ENCODE results near the gene TEX22. TPM values are rescaled to one million over a fixed set of nuclear protein-coding genes. Genes with fewer than 3 reads are reported as not detected.

Gene TEX22
- total and polyA plus RNA-seq, 7 donors, result 0.50 TPM; not detected in 6

DNA sequence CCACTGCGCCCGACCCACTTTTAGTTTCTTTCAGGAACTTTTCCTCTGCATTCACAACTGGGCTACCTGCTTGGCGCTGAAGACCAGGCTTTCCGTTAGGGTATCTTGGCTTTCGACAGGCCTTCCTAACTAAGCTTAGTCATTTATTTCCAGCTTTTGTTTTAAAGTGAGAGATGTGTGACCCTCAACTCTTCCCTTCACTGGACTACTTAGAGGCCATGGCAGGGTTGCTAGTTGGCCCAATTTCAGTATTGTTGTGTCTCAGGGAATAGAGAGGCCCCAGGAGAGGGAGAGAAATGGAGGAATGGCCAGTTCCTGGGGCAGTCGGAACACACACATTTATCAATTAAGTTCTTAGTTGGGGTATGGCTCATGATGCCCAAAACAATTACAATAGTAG, 31.7 kb downstream of the TEX22 start:
- Histone ChIP-seq H3K4me1 (peaks cover 0 to 4% (median 0%) of the 10 kb centered on the region in 4 donors), H3K27ac (peak overlapping the region in 1 of 4 donors; percentile 34), H3K4me3 (no peak overlapping the region), H3K36me3 (peaks cover 0 to 14% (median 0%) of the 10 kb centered on the region in 4 donors), H3K9me3 (no peaks in the 10 kb centered on the region), H3K27me3 (no peaks in the 10 kb centered on the region)
- no peak for DNase-seq
- TF ChIP-seq, protein P1, sequence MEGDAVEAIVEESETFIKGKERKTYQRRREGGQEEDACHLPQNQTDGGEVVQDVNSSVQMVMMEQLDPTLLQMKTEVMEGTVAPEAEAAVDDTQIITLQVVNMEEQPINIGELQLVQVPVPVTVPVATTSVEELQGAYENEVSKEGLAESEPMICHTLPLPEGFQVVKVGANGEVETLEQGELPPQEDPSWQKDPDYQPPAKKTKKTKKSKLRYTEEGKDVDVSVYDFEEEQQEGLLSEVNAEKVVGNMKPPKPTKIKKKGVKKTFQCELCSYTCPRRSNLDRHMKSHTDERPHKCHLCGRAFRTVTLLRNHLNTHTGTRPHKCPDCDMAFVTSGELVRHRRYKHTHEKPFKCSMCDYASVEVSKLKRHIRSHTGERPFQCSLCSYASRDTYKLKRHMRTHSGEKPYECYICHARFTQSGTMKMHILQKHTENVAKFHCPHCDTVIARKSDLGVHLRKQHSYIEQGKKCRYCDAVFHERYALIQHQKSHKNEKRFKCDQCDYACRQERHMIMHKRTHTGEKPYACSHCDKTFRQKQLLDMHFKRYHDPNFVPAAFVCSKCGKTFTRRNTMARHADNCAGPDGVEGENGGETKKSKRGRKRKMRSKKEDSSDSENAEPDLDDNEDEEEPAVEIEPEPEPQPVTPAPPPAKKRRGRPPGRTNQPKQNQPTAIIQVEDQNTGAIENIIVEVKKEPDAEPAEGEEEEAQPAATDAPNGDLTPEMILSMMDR (IDR thresholded peaks at IDR 0.05), result no peak
- TF ChIP-seq POLR2AphosphoS5 (IDR thresholded peaks at IDR 0.05) (no peak), EP300 (IDR thresholded peaks at IDR 0.05) (no peak), POLR2A (IDR thresholded peaks at IDR 0.05) (no peak)
- 91 to 95% methylated on average over 6 of the region's 6 CpGs for WGBS, 2 donors
- intact Hi-C loops (cut with DNase I), result no loop called here

DNA sequence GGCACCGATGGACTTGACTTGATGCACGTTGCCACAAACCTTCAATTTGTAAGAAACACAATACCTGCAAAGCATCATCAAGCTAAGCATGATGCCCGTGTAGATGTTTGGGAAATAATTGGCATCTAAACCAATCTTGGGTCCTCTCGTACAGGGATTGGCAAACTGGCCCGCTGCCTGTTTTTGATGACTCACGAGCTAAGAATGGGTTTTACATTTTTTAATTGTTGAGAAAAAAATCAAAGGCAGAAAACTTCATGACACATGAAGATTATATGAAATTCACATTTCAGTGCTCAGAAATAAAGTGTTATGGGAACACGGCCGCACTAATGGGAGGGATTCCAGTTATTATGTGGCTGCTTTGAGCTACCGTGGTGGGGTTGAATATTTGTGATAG, 32.2 kb downstream of the TEX22 start:
- 79 to 81% methylated on average over 9 of the region's 9 CpGs for WGBS, 2 donors
- H3K27me3 ChIP-seq, result no peaks in the 10 kb centered on the region
- peaks cover 0 to 14% (median 0%) of the 10 kb centered on the region in 4 donors for H3K36me3 ChIP-seq
- H3K4me3 ChIP-seq, result no peak overlapping the region
- peak overlapping the region in 1 of 4 donors; percentile 34 for H3K27ac ChIP-seq
- TF ChIP-seq, protein P1 (IDR thresholded peaks at IDR 0.05), result no peak
- no peak for TF ChIP-seq POLR2A (IDR thresholded peaks at IDR 0.05)
- TF ChIP-seq EP300 (IDR thresholded peaks at IDR 0.05), result no peak
- TF ChIP-seq POLR2AphosphoS5 (IDR thresholded peaks at IDR 0.05), result no peak
- peaks cover 0 to 4% (median 0%) of the 10 kb centered on the region in 4 donors for H3K4me1 ChIP-seq
- intact Hi-C loops (cut with DNase I), result no loop called here
- DNase-seq, result no peak
- no peaks in the 10 kb centered on the region for H3K9me3 ChIP-seq

DNA sequence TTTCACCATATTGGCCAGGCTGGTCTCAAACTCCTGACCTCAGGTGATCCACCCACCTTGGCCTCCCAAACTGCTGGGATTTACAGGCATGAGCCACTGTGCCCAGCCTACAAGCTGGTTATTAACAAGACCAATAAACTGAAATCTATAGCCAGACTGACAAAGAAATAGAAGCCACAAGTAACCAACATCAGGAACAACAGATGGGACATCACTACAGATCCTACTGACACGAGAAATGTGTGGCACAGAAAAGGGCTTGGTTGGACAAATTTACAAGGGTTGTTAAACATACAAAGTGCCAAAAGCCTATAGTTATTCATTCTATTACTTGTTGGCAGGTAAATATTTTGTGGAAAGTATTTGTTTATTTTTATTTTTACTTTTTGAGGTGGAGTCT, 32.9 kb downstream of the TEX22 start:
- no peak for DNase-seq
- peak overlapping the region in 1 of 4 donors; percentile 34 for H3K27ac ChIP-seq
- intact Hi-C loops (cut with DNase I), result no loop called here
- no peak overlapping the region for H3K4me3 ChIP-seq
- no peaks in the 10 kb centered on the region for H3K9me3 ChIP-seq
- no peaks in the 10 kb centered on the region for H3K27me3 ChIP-seq
- TF ChIP-seq POLR2AphosphoS5 (IDR thresholded peaks at IDR 0.05) (no peak), POLR2A (IDR thresholded peaks at IDR 0.05) (no peak), EP300 (IDR thresholded peaks at IDR 0.05) (no peak)
- TF ChIP-seq, protein P1 (IDR thresholded peaks at IDR 0.05), result no peak
- 84 to 87% methylated on average over 1 of the region's 1 CpG for WGBS, 2 donors
- H3K36me3 ChIP-seq, result peaks cover 0 to 12% (median 0%) of the 10 kb centered on the region in 4 donors
- H3K4me1 ChIP-seq, result peaks cover 0 to 4% (median 0%) of the 10 kb centered on the region in 4 donors

DNA sequence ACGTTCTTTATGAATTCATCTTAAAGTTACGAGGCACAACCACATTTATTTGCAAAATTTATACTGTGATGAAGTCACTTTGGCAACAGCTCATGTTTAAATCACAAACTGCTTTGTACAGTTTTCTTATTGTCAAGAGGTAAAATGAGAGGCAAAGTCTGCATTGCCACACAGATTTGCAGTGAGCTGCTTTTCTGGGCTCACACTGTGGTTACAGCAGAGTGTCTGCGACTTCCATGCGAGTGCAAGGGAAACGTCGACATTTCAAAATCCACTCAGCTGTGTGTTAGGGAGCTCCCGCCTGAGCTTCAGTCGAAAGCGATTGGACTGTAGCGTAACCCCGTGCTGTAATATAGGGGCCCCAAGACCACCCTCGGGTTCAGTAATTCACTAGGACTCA, 34.3 kb downstream of the TEX22 start:
- Histone ChIP-seq H3K36me3 (no peaks in the 10 kb centered on the region), H3K4me3 (no peak overlapping the region), H3K27me3 (no peaks in the 10 kb centered on the region), H3K4me1 (peaks cover 0 to 6% (median under 1%) of the 10 kb centered on the region in 4 donors), H3K27ac (no peak overlapping the region), H3K9me3 (no peaks in the 10 kb centered on the region)
- no peak for TF ChIP-seq EP300 (IDR thresholded peaks at IDR 0.05)
- no peak for TF ChIP-seq POLR2A (IDR thresholded peaks at IDR 0.05)
- TF ChIP-seq, protein P1 (IDR thresholded peaks at IDR 0.05), result no peak
- no peak for TF ChIP-seq POLR2AphosphoS5 (IDR thresholded peaks at IDR 0.05)
- 94 to 95% methylated on average over 12 of the region's 12 CpGs for WGBS, 2 donors
- DNase-seq, result no peak
- intact Hi-C loops (cut with DNase I), result no loop called here

DNA sequence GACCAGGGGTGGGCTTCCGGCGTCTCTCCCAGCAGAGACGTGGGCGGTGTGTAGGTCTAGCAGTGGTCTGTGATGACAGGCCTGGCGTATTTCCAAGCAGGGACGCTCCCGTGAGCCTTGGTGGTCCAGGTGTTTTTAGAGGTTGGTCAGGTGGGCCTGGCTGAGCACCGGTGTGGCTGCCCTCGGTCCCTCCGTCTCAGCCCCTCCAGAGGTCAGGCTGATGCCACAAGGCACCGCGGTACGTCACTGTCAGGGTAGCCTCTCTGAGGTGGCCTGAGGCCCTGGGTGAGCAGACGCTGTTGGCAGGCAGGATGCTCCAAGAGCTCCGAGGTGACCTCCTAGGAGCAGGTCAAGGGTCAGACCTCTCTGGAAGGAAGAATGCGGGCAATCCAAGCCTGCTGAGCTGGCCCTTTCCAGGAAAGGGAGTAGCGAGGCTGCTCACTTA, 34.8 kb downstream of the TEX22 start:
- peaks cover 0 to 9% (median 3%) of the 10 kb centered on the region in 4 donors for H3K4me1 ChIP-seq
- H3K36me3 ChIP-seq, result no peaks in the 10 kb centered on the region
- no peak overlapping the region for H3K27ac ChIP-seq
- no peak for DNase-seq
- H3K4me3 ChIP-seq, result no peak overlapping the region
- no peaks in the 10 kb centered on the region for H3K9me3 ChIP-seq
- intact Hi-C loops (cut with DNase I), result no loop called here
- no peaks in the 10 kb centered on the region for H3K27me3 ChIP-seq
- TF ChIP-seq POLR2A (IDR thresholded peaks at IDR 0.05), result no peak
- TF ChIP-seq EP300 (IDR thresholded peaks at IDR 0.05), result no peak
- TF ChIP-seq, protein P1 (IDR thresholded peaks at IDR 0.05), result no peak
- TF ChIP-seq POLR2AphosphoS5 (IDR thresholded peaks at IDR 0.05), result no peak
- WGBS, 2 donors, result 88 to 90% methylated on average over 17 of the region's 17 CpGs

All from sigmoid colon (tissue), 7 donors.